K562 (cell line): ENCODE data around the gene MALSU1. TPM values are rescaled to one million over a fixed set of nuclear protein-coding genes. Genes with fewer than 3 reads are reported as not detected.

Experiments used
- BCL6 ChIP-seq: fragments of 250-450 bp; sonication (Bioruptor Pico); IDR thresholded peaks from 2 replicates; pipeline ENCODE4 v1.4.0; 2020
- BRCA1 ChIP-seq, 2 experiments: fragments of 450-650 bp in 1 of 2; sonication (generic) in 1 of 2; formaldehyde crosslinking in 1 of 2; IDR thresholded peaks; 2 replicates each; pipeline versions ENCODE4 v1.5.0 to v1.6.1; 2017 to 2020; ENCODE audit warnings: mild to moderate bottlenecking in 1 of 2, missing genetic modification reagents in 1 of 2
- BRD9 ChIP-seq: fragments of 450-650 bp; IDR thresholded peaks from 2 replicates; pipeline ENCODE4 v1.6.1; 2018; ENCODE audit warnings: low read depth; ENCODE audit not compliant: partially characterized antibody
- CREBBP ChIP-seq: IDR thresholded peaks from one replicate; pipeline ENCODE4 v1.6.1; 2012; ENCODE audit warnings: low read depth, mild to moderate bottlenecking, control low read depth, inconsistent platforms, low read length
- CREM ChIP-seq: IDR thresholded peaks from 2 replicates; pipeline ENCODE4 v1.6.1; 2014; ENCODE audit warnings: antibody characterized with exemption, low read depth
- ERF ChIP-seq: fragments of 450-650 bp; formaldehyde crosslinking; IDR thresholded peaks from 2 replicates; pipeline ENCODE4 v1.4.0; 2020; ENCODE audit warnings: mild to moderate bottlenecking, mixed read lengths
- GABPB2 ChIP-seq: fragments of 250-450 bp; sonication (Bioruptor Pico); conservative IDR thresholded peaks from 2 replicates; pipeline ENCODE4 v1.5.1; 2021; ENCODE audit warnings: mild to moderate bottlenecking
- HMG20A ChIP-seq: fragments of 450-650 bp; formaldehyde crosslinking; conservative IDR thresholded peaks from 2 replicates; pipeline ENCODE4 v1.4.0; 2020; ENCODE audit warnings: mild to moderate bottlenecking, mixed read lengths
- JUN ChIP-seq, 2 experiments: sonication (generic) in 1 of 2; formaldehyde crosslinking in 1 of 2; IDR thresholded peaks; 2 replicates each; pipeline versions ENCODE4 v1.6.1 to v1.8.0; 2012 to 2022; ENCODE audit warnings: borderline replicate concordance in 2 of 2, mild to moderate bottlenecking in 2 of 2, improper control_type of control experiment in 1 of 2, low read depth in 1 of 2, low read length in 1 of 2, missing genetic modification reagents in 1 of 2
- MAZ ChIP-seq, 2 experiments: fragments of 450-650 bp in 1 of 2; sonication (generic) in 1 of 2; formaldehyde crosslinking; IDR thresholded peaks in 1 of 2; conservative IDR thresholded peaks in 1 of 2; 2 replicates each; pipeline versions ENCODE4 v1.4.0 to v1.5.0; 2020; ENCODE audit warnings: mild to moderate bottlenecking in 1 of 2, missing genetic modification reagents in 1 of 2
- MYBL2 ChIP-seq, 2 experiments: fragments of 450-650 bp in 1 of 2; sonication (generic) in 1 of 2; formaldehyde crosslinking in 1 of 2; IDR thresholded peaks; 2 replicates each; pipeline versions ENCODE4 v1.6.1 to v1.8.1; 2017 to 2022; ENCODE audit warnings: borderline replicate concordance in 1 of 2, inconsistent platforms in 1 of 2, low read depth in 1 of 2, mild to moderate bottlenecking in 1 of 2, missing genetic modification reagents in 1 of 2, moderate library complexity in 1 of 2
- SMC3 ChIP-seq: conservative IDR thresholded peaks from 2 replicates; pipeline ENCODE4 v1.6.1; 2011; ENCODE audit warnings: low read depth, low read length, improper control_type of control experiment; ENCODE audit not compliant: insufficient read depth
- TEAD4 ChIP-seq, 2 experiments: sonication (generic) in 1 of 2; formaldehyde crosslinking in 1 of 2; IDR thresholded peaks; 2 replicates each; pipeline versions ENCODE4 v1.6.1 to v1.8.0; 2012 to 2022; ENCODE audit warnings: borderline replicate concordance in 1 of 2, inconsistent platforms in 1 of 2, low read length in 1 of 2, mild to moderate bottlenecking in 1 of 2, missing genetic modification reagents in 1 of 2
- TSC22D4 ChIP-seq: fragments of 450-650 bp; IDR thresholded peaks from 2 replicates; pipeline ENCODE4 v1.6.1; 2016; ENCODE audit warnings: missing genetic modification characterization, missing biosample characterization, control low read depth
- ZBTB7A ChIP-seq: IDR thresholded peaks from 2 replicates; pipeline ENCODE4 v1.6.1; 2011; ENCODE audit warnings: low read depth, mild to moderate bottlenecking, low read length, moderate library complexity, borderline replicate concordance; ENCODE audit not compliant: control insufficient read depth
- ZFP91 ChIP-seq: sonication (generic); formaldehyde crosslinking; IDR thresholded peaks from 2 replicates; pipeline ENCODE4 v1.8.0; 2022; ENCODE audit warnings: mild to moderate bottlenecking, missing genetic modification reagents
- ZNF263 ChIP-seq: sonication (generic); formaldehyde crosslinking; IDR thresholded peaks from 2 replicates; pipeline ENCODE4 v1.8.0; 2022; ENCODE audit warnings: mild to moderate bottlenecking, missing genetic modification reagents, borderline replicate concordance
- ZNF551 ChIP-seq: fragments of 250-450 bp; sonication (Bioruptor Pico); IDR thresholded peaks from 2 replicates; pipeline ENCODE4 v1.5.0; 2021; ENCODE audit warnings: mild to moderate bottlenecking, moderate library complexity
- ZNF561 ChIP-seq: fragments of 450-650 bp; formaldehyde crosslinking; conservative IDR thresholded peaks from 2 replicates; pipeline ENCODE4 v1.4.0; 2020; ENCODE audit warnings: mild to moderate bottlenecking, moderate library complexity
- polyA plus RNA-seq, 8 experiments: library from polyadenylated mRNA; depleted of rRNA in 4 of 8; stranded (reverse) in 5 of 8; unstranded in 3 of 8; fragments of >200 nt; fragmentation: Nextera tagmentation in 2 of 8; fragmentation: Illumina TruSeq in 1 of 8; extraction: Ambion mirVana in 2 of 8; extraction: Trizol in 1 of 8; gene quantifications; 2 replicates each; pipeline versions ENCODE4 v1.2.1 to v1.2.3, GENCODE V29; 2011 to 2014; ENCODE audit warnings: inconsistent platforms in 1 of 8, missing spikeins in 1 of 8
- total RNA-seq, 7 experiments: library from RNA; depleted of rRNA in 6 of 7; stranded (reverse); fragments of >200 nt in 6 of 7; fragmentation: Illumina TruSeq in 2 of 7; extraction: Trizol in 2 of 7; gene quantifications; 2 replicates each; pipeline versions ENCODE4 v1.2.1 to v1.2.3, GENCODE V29; 2011 to 2021; ENCODE audit warnings: low replicate concordance in 1 of 7
- TF ChIP-seq, protein P1 (sequence below), 2 experiments: fragments of 150-350 bp in 1 of 2; IDR thresholded peaks; 2 replicates each; pipeline ENCODE4 v1.6.1; 2012 to 2016; ENCODE audit warnings: low read depth in 2 of 2, low read length in 2 of 2, mild to moderate bottlenecking in 1 of 2, moderate library complexity in 1 of 2
- TF ChIP-seq, protein P2 (sequence below): fragments of 200-800 bp; sonication (Bioruptor generic); IDR thresholded peaks from 2 replicates; pipeline ENCODE4 v1.6.1; 2017; ENCODE audit warnings: missing genetic modification characterization, missing compliant biosample characterization

MALSU1 gene
- total and polyA plus RNA-seq, 9 of the 15 experiments (the other 6 are each of a cell fraction or from before 2014, with no cell fraction given) = 12.3 to 308 (median 81.2) TPM

DNA sequence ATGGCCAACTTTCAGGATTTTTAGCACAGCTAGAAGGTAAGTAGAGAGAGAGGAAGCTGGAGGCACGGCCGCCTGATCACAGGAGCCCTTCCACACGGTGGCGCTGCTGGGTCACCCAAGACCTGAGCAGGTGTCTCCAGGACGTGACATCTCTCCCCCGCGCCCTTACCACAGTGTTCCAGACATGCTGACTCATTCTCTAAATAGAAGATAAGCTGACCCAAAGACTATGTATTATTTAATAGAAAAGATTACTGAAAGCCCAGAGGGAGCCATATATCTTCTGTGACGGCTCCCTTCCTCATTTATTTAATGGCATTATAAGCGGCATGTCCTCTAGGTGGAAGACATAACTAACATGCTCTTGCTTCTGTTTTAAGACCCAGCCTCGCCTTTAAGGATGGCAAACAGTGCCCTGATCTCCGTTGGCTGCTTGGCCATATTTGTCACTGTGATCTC, 26.0 kb upstream of the MALSU1 start (continued):
- no peak for TF ChIP-seq CREBBP
- TF ChIP-seq ZBTB7A = no peak
- no peak for TF ChIP-seq HMG20A (CRISPR knock-in tag)
- no peak for TF ChIP-seq MYBL2 (IDR thresholded peaks at IDR 0.05; ENCODE audit: low read depth)
- TF ChIP-seq MYBL2 (CRISPR knock-in tag; IDR thresholded peaks at IDR 0.05; ENCODE audit: borderline replicate concordance) = no peak
- TF ChIP-seq JUN (IDR thresholded peaks at IDR 0.05; ENCODE audit: borderline replicate concordance, low read depth, low read length) = peak; percentile 82
- no peak for TF ChIP-seq JUN (CRISPR knock-in tag; IDR thresholded peaks at IDR 0.05; ENCODE audit: borderline replicate concordance)
- no peak for TF ChIP-seq BRCA1 (IDR thresholded peaks at IDR 0.05)
- no peak for TF ChIP-seq BRCA1 (CRISPR knock-in tag; IDR thresholded peaks at IDR 0.05)
- peak; percentile 88 for TF ChIP-seq SMC3
- TF ChIP-seq, protein P1, sequence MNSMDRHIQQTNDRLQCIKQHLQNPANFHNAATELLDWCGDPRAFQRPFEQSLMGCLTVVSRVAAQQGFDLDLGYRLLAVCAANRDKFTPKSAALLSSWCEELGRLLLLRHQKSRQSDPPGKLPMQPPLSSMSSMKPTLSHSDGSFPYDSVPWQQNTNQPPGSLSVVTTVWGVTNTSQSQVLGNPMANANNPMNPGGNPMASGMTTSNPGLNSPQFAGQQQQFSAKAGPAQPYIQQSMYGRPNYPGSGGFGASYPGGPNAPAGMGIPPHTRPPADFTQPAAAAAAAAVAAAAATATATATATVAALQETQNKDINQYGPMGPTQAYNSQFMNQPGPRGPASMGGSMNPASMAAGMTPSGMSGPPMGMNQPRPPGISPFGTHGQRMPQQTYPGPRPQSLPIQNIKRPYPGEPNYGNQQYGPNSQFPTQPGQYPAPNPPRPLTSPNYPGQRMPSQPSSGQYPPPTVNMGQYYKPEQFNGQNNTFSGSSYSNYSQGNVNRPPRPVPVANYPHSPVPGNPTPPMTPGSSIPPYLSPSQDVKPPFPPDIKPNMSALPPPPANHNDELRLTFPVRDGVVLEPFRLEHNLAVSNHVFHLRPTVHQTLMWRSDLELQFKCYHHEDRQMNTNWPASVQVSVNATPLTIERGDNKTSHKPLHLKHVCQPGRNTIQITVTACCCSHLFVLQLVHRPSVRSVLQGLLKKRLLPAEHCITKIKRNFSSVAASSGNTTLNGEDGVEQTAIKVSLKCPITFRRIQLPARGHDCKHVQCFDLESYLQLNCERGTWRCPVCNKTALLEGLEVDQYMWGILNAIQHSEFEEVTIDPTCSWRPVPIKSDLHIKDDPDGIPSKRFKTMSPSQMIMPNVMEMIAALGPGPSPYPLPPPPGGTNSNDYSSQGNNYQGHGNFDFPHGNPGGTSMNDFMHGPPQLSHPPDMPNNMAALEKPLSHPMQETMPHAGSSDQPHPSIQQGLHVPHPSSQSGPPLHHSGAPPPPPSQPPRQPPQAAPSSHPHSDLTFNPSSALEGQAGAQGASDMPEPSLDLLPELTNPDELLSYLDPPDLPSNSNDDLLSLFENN (IDR thresholded peaks at IDR 0.05; ENCODE audit: low read depth in 2 of 2, low read length in 2 of 2) = peak in 1 of 2 experiments; percentile 58; a peak in 1 of 4 replicates
- no peak for TF ChIP-seq ZFP91 (CRISPR knock-in tag)
- no peak for TF ChIP-seq TSC22D4 (tag)
- TF ChIP-seq CREM = peak; percentile 92
- TF ChIP-seq ERF (CRISPR knock-in tag) = no peak
- no peak for TF ChIP-seq ZNF551
- TF ChIP-seq GABPB2 (CRISPR knock-in tag) = no peak
- TF ChIP-seq BCL6 (CRISPR knock-in tag) = no peak
- no peak for TF ChIP-seq ZNF561
- no peak for TF ChIP-seq BRD9
- TF ChIP-seq, protein P2, sequence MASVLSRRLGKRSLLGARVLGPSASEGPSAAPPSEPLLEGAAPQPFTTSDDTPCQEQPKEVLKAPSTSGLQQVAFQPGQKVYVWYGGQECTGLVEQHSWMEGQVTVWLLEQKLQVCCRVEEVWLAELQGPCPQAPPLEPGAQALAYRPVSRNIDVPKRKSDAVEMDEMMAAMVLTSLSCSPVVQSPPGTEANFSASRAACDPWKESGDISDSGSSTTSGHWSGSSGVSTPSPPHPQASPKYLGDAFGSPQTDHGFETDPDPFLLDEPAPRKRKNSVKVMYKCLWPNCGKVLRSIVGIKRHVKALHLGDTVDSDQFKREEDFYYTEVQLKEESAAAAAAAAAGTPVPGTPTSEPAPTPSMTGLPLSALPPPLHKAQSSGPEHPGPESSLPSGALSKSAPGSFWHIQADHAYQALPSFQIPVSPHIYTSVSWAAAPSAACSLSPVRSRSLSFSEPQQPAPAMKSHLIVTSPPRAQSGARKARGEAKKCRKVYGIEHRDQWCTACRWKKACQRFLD = no peak
- TF ChIP-seq TEAD4 (IDR thresholded peaks at IDR 0.05; ENCODE audit: low read length) = peak; percentile 71; the same call in 1 of the 2 replicates
- TF ChIP-seq TEAD4 (CRISPR knock-in tag; IDR thresholded peaks at IDR 0.05; ENCODE audit: borderline replicate concordance) = no peak
- no peak; a peak in 1 of 4 replicates for TF ChIP-seq MAZ (CRISPR knock-in tag; conservative IDR thresholded peaks at IDR 0.05 in 1 of 2, IDR thresholded peaks at IDR 0.05 in 1 of 2)
- no peak for TF ChIP-seq ZNF263 (CRISPR knock-in tag)
